ENCODE data around the gene ARFIP2. TPM values are rescaled to one million over a fixed set of nuclear protein-coding genes. Genes with fewer than 3 reads are reported as not detected.
A peak's percentile ranks its signal among the peaks of the same experiment; 100 is the strongest.

ARFIP2 gene
- polyA plus RNA-seq, 1 experiment, result 103 TPM

DNA sequence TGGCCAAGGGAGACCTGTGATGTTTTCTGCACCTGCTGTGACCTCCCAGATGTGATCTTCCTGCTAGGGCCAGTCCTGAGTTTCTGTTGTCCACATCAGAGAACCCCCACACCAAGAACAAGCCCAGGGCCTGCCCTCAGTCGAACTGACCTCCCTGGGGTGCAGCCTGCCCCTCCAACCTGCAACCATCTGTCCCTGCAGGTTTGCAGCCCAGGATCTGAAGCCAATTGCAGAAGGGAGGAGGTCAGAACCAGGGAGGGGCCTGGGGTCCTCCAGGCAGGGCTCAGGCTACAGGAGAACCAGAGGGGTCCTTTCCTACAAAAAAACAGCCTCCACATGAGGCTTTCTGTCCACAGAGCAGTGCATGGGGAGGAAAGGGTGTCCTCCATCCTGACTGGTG, 8.2 kb downstream of the ARFIP2 start:
- DNase-seq (ENCODE audit: low read depth), result no peak
- TF ChIP-seq, protein P1, sequence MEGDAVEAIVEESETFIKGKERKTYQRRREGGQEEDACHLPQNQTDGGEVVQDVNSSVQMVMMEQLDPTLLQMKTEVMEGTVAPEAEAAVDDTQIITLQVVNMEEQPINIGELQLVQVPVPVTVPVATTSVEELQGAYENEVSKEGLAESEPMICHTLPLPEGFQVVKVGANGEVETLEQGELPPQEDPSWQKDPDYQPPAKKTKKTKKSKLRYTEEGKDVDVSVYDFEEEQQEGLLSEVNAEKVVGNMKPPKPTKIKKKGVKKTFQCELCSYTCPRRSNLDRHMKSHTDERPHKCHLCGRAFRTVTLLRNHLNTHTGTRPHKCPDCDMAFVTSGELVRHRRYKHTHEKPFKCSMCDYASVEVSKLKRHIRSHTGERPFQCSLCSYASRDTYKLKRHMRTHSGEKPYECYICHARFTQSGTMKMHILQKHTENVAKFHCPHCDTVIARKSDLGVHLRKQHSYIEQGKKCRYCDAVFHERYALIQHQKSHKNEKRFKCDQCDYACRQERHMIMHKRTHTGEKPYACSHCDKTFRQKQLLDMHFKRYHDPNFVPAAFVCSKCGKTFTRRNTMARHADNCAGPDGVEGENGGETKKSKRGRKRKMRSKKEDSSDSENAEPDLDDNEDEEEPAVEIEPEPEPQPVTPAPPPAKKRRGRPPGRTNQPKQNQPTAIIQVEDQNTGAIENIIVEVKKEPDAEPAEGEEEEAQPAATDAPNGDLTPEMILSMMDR (IDR thresholded peaks at IDR 0.05; ENCODE audit: insufficient read depth, low read depth, low read length), result no peak
- Histone ChIP-seq H3K4me3 (ENCODE audit: low read depth, low read length) (peak overlapping the region; percentile 85), H3K36me3 (ENCODE audit: control insufficient read depth, insufficient read depth, low read length) (peaks cover 10% of the 10 kb centered on the region), H3K27me3 (ENCODE audit: control insufficient read depth, insufficient read depth, low read length) (no peaks in the 10 kb centered on the region)
- ChIA-PET POLR2A (no interaction called here), CTCF (interaction anchor here (1.3 to 1.4 kb wide), 4 partner anchors 10 to 146 kb away, joined by 3 to 5 read pairs (median 4); partner anchors contain the start of gene TPP1)

DNA sequence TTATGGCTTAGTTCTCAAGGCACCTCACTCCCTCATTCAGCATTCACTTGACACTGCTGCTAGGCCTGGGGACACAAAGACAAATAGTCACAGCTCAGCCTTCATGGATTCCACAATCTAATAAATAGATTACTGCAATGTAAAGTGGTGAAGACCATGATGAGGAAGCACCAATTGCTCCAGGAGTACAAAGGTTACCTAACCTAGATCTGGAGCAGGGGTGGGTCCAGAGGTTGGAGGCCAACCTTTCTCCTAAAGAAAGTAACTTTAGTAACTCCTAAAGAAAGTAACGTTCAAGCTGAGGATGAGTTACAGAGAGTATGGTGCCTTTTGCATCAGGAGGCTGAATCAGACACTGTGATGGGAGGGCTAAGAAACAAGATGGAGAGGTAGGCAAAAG, 11.5 kb downstream of the ARFIP2 start:
- TF ChIP-seq, protein P1 (IDR thresholded peaks at IDR 0.05; ENCODE audit: insufficient read depth, low read depth, low read length), result no peak

DNA sequence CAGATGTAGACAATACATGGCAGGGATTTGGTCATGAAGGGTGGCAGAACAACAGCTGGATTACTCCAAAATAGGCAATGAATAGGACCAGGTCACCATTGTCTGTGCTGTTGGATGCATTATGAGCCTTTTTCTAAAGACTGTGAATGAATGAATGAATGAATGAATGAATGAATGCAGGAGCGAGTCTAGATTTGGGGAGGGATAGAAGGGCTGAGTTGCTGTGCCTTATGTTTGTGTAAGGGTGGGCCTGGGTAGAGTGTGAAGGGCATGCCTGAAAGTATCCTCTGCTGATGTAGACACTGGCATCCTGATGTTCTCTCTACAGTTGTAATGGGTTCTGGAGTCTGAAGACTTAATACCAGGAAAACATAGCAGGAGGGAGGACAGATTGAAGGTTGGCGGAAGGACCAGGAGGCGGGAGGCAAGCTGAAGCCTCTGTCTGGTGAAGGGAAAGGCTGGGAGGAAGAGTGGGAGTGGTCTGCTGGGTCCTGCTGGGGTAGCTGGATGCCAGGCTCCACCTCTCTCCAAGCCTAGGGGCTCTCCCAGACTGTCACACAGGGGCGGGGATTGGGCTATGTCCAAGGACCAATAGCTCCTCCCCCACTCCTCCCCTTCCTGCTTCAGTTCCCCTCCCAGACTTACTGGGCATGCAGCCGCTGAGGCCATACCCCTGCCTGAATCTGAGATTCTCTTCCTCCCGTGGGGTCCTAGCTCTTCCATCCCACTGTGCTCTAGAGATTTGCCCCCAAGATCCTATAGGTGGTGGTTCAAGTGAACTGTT, 12.2 kb downstream of the ARFIP2 start:
- Histone ChIP-seq H3K36me3 (ENCODE audit: control insufficient read depth, insufficient read depth, low read length) (peaks cover 4% of the 10 kb centered on the region), H3K4me3 (ENCODE audit: low read depth, low read length) (no peak overlapping the region), H3K27me3 (ENCODE audit: control insufficient read depth, insufficient read depth, low read length) (no peaks in the 10 kb centered on the region)
- POLR2A ChIA-PET, result no interaction called here
- TF ChIP-seq, protein P1 (IDR thresholded peaks at IDR 0.05; ENCODE audit: insufficient read depth, low read depth, low read length), result no peak
- DNase-seq (ENCODE audit: low read depth), result peak; percentile 20
- CTCF ChIA-PET, result interaction anchor here (1.0 kb wide), 1 partner anchor 14 kb away, joined by 4 read pairs; no protein-coding TSS in a partner anchor

More for the DNA sequence above, 11.5 kb downstream of the ARFIP2 start:
- Histone ChIP-seq H3K4me3 (ENCODE audit: low read depth, low read length) (no peak overlapping the region), H3K27me3 (ENCODE audit: control insufficient read depth, insufficient read depth, low read length) (no peaks in the 10 kb centered on the region), H3K36me3 (ENCODE audit: control insufficient read depth, insufficient read depth, low read length) (peaks cover 4% of the 10 kb centered on the region)
- CTCF ChIA-PET, result no interaction called here
- DNase-seq (ENCODE audit: low read depth), result no peak
- POLR2A ChIA-PET, result no interaction called here

DNA sequence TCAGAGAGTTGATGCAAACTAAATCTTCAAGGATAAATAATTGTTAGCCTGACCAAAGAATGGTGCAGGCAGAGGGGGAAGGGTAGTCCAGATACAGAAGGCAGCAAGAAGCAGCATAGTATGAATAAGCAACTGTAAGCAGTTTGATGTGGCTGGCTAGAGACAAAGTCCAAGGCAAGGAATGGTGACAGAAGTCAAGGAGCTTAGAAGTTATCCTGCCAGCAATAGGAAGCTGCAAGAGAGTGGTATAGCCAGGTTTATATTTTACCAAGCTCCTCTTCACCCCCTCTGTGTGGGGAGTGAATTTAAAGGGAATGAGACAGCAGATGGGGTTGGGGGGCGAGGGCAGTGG, 22.1 kb downstream of the ARFIP2 start:
- CTCF ChIA-PET, result interaction anchor here (1.0 to 1.7 kb wide), 2 partner anchors 15 to 16 kb away, joined by 3 to 5 read pairs; partner anchors contain the start of gene TRIM3
- POLR2A ChIA-PET, result no interaction called here

More for the DNA sequence above, 22.1 kb downstream of the ARFIP2 start:
- H3K27me3 ChIP-seq (ENCODE audit: control insufficient read depth, insufficient read depth, low read length), result no peaks in the 10 kb centered on the region
- TF ChIP-seq, protein P1 (IDR thresholded peaks at IDR 0.05; ENCODE audit: insufficient read depth, low read depth, low read length), result no peak
- H3K36me3 ChIP-seq (ENCODE audit: control insufficient read depth, insufficient read depth, low read length), result peaks cover 26% of the 10 kb centered on the region
- DNase-seq (ENCODE audit: low read depth), result no peak
- no peak overlapping the region for H3K4me3 ChIP-seq (ENCODE audit: low read depth, low read length)

Data from BJ (cell line).